HG02885 (cell line): ENCODE results near the gene CDK17.
A peak's percentile ranks its signal among the peaks of the same experiment; 100 is the strongest.
"Not testable (repeated sequence)": the region's sequence is repeated elsewhere in the genome, so short reads cannot be mapped to it uniquely, and the experiment has no call there.

ENCODE experiments used
- ATAC-seq: cut with Tn5 transposase; IDR thresholded peaks from one replicate; pipeline ENCODE4 v1.9.1; 2021; ENCODE audit warnings: mild to moderate bottlenecking; ENCODE audit not compliant: unreplicated experiment, poor library complexity

The CDK17 gene

GRCh38 chr12:96360550-96360949, 39.7 kb downstream of the CDK17 start:
- no peak for ATAC-seq

GRCh38 chr12:96359328-96359727, 40.9 kb downstream of the CDK17 start:
- ATAC-seq, result no peak

- no peak for ATAC-seq
Observed at GRCh38 chr12:96356831-96357230, 43.4 kb downstream of the CDK17 start.

GRCh38 chr12:96354844-96355534, 45.2 kb downstream of the CDK17 start:
- ATAC-seq, result no peak

DNA sequence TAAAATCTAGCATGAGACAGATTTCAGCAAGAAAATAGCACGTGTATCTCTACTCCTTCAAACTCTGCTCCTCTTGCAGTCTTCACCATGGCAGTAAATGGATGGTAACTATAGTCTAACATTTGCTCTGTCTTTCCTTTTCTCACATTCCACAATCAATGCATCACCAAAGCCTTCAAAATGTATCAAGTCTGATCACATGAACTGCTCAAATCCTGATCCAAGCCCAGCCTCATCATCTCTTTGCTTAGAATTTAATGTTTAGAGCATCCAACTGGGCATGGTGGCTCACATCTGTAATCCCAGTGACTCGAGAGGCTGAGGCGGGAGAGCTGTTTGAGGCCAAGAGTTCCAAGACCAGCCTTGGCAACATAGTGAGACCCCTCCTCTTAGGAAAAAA, 45.9 kb downstream of the CDK17 start:
- ATAC-seq, result no peak

- ATAC-seq, result peak; percentile 54
Observed at GRCh38 chr12:96352161-96352835, 47.9 kb downstream of the CDK17 start.

- no peak for ATAC-seq
Observed at GRCh38 chr12:96350982-96351381, 49.3 kb downstream of the CDK17 start.

- ATAC-seq, result no peak
Observed at GRCh38 chr12:96347130-96347699, 53.0 kb downstream of the CDK17 start.

DNA sequence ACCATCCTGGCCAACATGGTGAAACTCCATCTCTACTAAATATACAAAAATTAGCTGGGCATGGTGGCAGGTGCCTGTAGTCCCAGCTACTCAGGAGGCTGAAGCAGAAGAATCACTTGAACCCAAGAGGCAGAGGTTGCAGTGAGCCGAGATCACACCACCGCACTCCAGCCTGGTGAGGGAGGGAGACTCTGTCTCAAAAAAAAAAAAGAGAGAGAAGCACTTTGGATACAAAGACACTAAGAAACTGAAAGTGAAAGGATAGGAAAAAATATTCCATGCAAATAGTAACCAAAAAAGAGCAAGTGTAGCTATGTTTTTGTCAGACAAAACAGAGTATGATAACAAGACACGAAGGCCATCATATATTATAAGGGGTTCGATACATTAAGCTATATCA, 53.5 kb downstream of the CDK17 start:
- ATAC-seq, result not testable (repeated sequence)

DNA sequence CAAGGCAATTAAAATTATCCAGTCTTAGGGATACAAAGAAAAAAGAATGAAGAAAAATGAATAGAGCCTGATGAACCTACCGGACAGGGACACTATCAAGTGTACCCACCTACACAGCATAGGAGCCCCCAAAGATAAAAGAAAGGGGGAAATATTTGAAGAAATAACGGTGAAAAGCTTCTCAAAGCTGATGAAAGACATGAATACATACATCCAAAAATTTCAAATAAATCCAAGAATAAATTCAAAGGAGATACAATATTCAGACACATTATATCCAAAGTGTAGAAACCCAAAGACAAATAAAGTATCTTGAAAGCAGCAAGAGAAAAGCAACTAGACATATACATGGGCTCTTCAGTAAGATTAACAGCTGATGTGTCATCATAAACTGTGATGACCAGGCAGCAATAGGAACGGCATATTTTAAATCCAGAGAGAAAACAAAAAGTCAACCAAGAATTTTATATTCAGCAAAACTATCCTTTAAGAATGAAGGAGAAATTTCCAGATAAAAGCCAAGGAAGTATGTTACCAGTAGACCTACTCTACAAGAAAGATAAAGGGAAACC, 56.0 kb downstream of the CDK17 start:
- ATAC-seq, result no peak

- ATAC-seq, result peak; percentile 95
Observed at GRCh38 chr12:96343347-96343954, 56.8 kb downstream of the CDK17 start.

GRCh38 chr12:96339666-96340065, 60.6 kb downstream of the CDK17 start:
- ATAC-seq, result not testable (repeated sequence)

DNA sequence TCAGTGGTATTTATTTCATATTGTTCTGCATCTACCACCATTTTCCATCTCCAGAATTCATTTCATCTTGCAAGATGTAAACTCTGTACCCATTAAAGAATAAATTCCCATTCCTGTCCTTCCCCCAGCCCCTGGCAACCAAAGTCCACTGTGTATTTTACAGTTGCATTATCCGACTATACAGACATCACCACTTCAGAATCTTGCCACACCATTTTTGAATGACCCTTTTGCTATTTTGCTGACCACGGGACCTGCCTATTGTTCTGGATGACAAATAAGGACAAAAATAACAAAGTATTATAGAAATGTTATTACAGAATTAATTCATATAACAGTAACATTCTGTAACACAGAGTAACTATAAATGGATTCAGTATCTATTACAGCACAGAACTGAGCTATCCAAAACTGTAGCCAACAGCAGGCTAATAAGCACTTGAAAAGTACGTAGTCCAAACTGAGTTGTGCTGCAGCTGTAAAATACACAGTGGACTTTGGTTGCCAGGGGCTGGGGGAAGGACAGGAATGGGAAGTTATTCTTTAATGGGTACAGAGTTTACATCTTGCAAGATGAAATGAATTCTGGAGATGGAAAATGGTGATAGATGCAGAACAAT, 61.3 kb downstream of the CDK17 start:
- no peak for ATAC-seq

GRCh38 chr12:96337953-96338352, 62.3 kb downstream of the CDK17 start:
- no peak for ATAC-seq

GRCh38 chr12:96336489-96336888, 63.8 kb downstream of the CDK17 start:
- no peak for ATAC-seq

GRCh38 chr12:96335270-96335669, 65.0 kb downstream of the CDK17 start:
- peak; percentile 84 for ATAC-seq

DNA sequence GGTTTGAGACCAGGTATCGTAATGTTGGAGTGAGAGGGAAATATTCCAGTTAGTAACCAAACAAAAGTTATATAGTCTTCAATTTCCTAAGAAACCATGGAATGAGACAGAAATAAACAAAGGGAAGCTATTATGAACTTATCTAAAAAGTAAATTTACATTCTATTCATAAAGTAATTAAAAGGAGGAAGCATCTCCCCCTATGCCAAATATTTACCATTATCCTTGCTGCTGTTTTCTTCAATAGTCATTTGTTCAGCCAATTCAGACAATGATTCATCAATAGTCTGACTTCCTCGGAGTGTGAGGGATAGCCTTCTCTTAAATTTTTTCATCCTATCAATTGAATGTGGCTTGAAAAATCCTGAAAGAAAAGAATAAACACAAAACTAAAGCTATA, 65.7 kb downstream of the CDK17 start:
- ATAC-seq, result no peak

- no peak for ATAC-seq
Observed at GRCh38 chr12:96329545-96329944, 70.7 kb downstream of the CDK17 start.

DNA sequence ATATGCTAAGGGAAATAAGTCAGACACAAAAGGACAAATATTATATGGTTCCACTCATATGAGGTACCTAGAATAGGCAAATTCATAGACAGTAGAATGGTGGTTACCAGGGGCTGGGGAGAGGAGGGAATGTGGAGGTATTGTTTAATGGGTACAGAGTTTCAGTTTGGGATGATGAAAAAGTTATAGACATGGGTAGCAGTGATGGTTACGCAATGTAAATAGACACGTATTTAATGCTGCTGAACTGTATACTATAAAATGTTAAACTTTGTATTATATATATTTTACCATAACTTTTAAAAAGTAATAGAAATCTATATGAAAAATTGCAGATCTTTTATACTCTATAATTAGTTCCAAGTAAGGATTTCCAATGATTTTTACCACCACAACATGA, 71.2 kb downstream of the CDK17 start:
- no peak for ATAC-seq

- peak; percentile 43 for ATAC-seq
Observed at GRCh38 chr12:96327889-96328288, 72.3 kb downstream of the CDK17 start.

DNA sequence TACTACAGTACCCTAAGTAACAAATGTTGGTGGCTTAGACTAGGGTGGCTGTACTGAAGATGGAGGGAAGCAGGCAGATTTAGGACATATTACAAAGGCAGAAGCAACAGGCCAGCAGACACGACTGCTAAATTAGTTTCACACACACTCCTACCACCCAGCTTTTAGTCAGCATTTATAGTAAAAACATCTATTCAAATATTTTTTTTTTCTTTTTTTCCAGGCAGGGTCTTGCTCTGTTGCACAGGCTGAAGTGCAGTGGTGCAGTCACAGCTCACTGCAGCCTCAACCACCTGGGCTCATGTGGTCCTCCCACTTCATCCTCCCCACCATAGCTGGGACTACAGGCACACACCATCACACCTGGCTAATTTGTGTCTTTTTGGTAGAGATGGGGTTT, 72.9 kb downstream of the CDK17 start:
- peak; percentile 90 for ATAC-seq
